ENCODE data around the gene SAP25. TPM values are rescaled to one million over a fixed set of nuclear protein-coding genes. Genes with fewer than 3 reads are reported as not detected.

SAP25 gene
- total RNA-seq, 1 donor from 2014 or later: 0.32 TPM

DNA sequence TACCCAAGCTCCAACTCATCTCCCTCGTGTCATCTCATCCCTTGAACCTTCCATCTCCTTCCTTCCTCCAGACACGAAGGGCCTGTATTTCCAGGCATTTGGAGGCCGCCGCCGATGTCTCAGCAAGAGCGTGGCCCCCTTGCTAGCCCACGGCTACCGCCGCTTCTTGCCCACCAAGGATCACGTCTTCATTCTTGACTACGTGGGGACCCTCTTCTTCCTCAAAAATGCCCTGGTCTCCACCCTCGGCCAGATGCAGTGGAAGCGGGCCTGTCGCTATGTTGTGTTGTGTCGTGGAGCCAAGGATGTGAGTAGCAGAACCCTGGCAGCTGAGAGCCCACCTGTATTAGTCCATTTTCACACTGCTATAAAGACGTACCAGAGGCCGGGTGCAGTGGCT lies 17.9 kb upstream of the SAP25 start:
- ATAC-seq: no peak

GRCh38 chr7:100590077-100590737 lies 16.5 kb upstream of the SAP25 start:
- ATAC-seq: no peak

GRCh38 chr7:100589341-100589947 lies 15.7 kb upstream of the SAP25 start:
- ATAC-seq: no peak

DNA sequence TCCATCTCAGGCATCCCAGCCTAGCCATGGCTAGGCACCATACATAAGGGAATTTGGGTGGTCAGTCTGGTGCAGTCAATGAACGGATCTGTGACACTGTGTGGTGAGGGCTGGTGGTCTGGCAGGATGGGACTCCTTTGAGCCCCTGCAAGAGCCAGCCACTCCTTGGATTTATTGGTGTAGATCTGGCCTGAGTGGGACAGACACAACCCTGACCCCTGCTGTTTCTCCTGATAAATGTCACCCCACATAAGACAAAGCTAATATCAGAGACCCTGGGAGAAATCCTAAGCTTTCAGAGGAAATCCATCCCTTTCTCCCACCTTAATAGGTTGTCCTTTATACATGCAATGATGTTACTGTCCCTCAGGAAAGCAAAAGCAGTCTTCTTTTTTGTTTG lies 14.7 kb upstream of the SAP25 start:
- ATAC-seq: no peak

- ATAC-seq: peak; percentile 92
These were observed 12.7 kb upstream of the SAP25 start, which contains the start of gene FBXO24 for GRCh38 chr7:100586266-100587025. Gene FBXO24 (plus strand): TSS chr7:100586328. CDS start chr7:100586626, 298 bp downstream.

- peak; percentile 60 for ATAC-seq
These were observed 12.0 kb upstream of the SAP25 start, which contains the start of gene LRCH4 for GRCh38 chr7:100585511-100586265. Gene LRCH4 (minus strand): TSS chr7:100586129. CDS start chr7:100586100, 29 bp downstream.

GRCh38 chr7:100584683-100585510 lies 11.2 kb upstream of the SAP25 start:
- ATAC-seq: peak; percentile 6

GRCh38 chr7:100584054-100584682 lies 10.5 kb upstream of the SAP25 start:
- ATAC-seq: no peak

DNA sequence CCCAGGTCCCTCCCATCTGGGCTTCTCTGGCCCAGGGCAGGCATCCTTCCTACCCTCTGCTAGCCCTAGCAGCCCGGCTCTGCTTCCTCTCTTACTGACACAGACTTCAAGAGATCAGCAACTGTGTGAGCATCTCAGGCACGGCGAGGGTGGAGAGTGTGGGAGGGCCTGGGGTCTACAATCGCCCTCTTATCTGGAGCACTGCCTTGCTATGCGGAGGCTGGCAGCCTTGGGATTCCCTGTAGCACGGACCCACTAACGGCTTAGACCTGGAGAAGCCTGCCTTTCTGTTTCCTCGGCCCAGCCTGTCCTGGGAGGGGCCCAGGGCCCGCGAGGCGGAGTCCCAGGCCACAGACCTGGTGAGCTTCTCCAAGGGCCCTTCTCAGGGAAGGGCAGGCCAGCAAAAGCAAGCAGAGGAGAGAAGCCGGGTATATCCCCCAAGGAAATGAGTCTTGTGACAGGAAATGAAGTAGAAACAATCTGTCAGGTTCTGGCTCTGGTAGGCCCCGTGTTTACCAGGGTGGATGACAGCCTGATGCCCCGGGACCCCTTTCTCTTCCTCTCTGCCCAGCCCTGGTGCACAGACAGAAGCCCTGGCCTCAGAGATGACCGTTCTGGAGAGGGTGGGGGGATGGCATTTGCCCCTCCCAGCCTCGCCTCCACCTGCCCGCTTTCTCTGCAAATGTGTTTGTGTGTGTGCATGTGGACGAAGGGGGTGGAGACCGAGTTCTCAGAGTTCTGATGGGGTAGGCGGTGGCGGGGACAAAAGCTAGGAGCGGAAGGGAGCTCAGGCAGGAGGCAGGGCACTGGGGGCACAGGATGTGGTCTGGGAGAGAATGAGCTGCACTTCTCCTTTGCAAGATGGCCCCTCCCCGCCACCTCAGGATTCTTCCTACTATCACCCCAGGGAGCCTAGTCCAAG lies 9.7 kb upstream of the SAP25 start:
- no peak for ATAC-seq

GRCh38 chr7:100582650-100583049 lies 8.9 kb upstream of the SAP25 start:
- ATAC-seq: no peak

GRCh38 chr7:100582041-100582579 lies 8.4 kb upstream of the SAP25 start:
- ATAC-seq: no peak

DNA sequence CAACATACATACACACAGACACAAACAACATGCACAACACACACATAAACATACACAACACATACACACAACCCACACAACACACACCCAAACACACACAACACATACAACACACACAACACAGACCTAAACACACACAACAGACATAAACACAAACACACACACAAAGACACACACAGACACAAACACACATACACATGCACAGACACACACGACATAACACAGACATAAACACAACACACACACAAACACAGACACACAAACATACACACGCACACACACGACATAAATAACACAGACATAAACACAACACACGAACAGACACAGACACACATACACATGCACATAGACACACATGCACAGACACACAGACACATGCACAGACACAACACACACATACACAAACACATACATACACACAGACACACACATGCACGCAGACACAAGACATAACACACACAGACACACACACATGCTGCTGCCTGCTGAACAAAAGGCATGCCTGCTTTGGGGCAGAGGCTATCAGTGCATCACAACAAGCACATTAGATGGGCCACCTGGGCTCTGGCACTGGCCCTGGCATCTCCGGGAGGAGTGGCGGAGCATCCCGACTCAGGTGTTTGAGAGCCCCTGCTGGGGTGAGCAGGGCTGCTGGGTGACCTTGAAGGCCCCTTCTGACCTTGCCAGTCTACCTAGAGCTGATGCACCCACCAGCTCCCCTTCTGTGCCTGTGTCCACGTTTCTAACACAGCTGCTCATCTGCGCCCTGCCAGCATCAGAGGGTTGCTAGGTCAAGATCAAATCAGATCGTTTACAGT lies 7.0 kb upstream of the SAP25 start:
- no peak for ATAC-seq

DNA sequence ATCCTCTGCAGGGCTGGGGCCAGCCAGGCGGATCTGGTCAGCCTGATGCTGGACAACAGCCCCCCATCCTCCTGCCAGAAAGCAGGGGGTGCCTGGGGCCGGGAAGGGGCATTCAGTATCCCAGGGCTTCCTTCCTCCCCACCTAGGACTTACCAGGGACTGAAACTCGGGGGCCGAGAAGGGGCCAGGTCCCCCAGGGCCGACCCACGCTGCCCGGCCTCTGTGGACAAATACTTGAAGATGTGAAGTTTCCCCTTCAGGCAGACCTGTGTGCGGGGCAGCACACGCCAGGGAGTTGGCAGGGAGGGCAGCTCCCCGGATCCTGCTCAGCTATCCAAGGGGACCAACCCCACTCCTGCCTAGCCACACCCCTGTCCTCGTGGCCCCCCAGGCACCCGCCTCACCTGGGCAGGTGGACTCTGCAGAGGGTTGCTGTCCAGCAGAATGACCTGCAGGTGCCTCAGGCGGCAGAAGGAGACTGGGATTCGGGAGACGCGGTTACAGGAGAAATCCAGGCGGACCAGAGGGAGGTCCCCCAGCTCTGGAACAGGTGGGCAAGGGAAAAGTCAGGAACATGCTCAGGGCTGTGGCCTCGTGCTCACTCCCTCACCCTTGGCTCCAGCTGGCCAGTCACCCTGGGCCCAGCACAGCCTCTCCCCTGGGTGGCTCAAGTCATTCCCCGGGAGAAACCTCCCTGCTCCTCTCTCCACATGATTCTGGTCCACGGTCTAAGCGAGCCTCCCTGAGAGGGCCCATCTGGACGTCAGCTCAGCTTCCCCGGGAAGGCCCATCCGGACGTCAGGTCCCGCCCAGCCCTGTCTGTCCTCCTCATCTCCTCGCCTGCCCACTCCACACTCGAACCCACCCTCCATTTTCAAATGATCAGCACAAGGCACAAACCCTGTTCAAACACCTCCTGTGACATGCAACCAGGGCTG lies 4.8 kb upstream of the SAP25 start:
- no peak for ATAC-seq

DNA sequence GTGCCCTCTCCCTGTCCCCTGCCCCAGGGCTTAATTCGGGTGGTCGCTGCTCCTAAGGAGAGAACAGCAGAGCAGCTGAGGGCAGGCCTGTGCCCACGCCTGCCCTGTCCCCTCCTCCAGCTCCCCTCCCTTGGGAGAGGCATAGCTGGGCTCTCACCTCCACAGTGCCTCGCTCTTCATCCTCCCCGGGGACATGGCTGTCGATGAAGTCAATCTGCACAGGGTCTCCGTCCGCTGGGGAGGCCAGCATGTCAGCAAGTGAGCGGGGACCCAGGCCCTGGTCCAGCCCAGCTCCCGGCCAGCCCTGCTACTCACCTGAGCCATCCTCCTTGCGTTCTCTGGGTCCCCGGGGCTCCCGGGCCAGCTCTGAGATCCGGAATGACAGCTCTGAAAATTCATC lies 3.8 kb upstream of the SAP25 start:
- no peak for ATAC-seq

DNA sequence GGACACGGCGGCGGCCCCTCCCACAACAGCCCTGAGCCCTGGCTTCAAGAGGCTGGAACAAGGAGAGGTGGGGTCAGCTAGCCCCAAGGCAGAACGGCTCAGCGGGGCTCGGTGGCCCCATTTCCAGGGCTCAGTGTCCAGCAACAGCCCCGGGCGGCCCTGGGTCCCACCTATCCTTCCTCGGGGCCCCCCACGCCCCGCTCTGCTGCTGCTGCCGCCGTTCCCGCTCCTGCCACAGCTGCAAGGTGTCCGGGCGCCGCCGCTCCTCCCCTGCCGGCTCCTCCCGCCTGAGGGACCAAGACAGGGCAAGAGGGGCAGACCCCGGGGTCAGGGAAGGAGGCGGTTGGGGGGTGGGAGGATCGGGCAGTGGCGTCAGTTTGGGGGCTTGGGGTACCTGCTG lies 3.4 kb upstream of the SAP25 start:
- no peak for ATAC-seq

DNA sequence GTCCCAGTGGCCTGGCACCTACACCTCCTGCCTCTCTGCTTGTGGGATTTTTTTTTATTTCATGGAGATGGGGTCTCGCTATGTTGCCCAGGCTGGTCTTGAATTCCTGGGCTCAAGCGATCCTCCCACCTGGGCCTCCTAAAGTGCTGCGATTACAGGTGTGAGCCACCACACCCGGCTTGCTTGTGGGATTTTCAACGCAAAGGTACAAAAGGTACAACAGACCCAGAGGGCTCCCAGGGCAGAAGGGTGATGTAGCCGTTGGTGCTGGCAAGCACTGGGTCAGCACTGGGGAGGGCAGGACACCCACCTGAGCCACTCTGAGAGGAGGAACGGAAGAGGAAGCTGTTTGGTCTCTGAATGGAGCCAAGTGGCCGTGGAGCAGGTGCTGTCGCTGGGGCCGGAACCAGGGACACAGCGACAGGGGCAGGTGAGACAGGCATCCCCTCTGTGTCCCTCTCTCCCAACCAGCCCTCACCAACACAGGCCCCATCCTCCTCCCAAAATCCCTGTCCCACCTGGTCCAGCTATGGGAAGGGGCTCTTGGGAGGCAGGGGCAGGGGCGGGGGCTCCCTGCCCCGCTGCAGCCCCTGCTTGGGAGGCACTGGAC lies 2.8 kb upstream of the SAP25 start:
- no peak for ATAC-seq

GRCh38 chr7:100575746-100576383 lies 2.2 kb upstream of the SAP25 start:
- no peak for ATAC-seq
